ENCODE measurements around the gene FRG2B.
"Not testable (repeated sequence)": the region's sequence is repeated elsewhere in the genome, so short reads cannot be mapped to it uniquely, and the experiment has no call there.

FRG2B gene

GRCh38 chr10:133611079-133611478 lies 15.5 kb downstream of the FRG2B start:
- no peak for DNase-seq
- H3K4me3 ChIP-seq (ENCODE audit: low read depth, low read length), result no peak overlapping the region
- H3K27ac ChIP-seq, result no peak overlapping the region
- in situ Hi-C loops (cut with HindIII; ENCODE audit: low pct_ligation_motif_present, low sequenced_read_pairs), result no loop called here
- no peak for TF ChIP-seq CTCF (IDR thresholded peaks at IDR 0.05; ENCODE audit: low read depth, low read length, missing control alignments)
- no peaks in the 10 kb centered on the region for H3K36me3 ChIP-seq (replicated peaks)
- H3K27me3 ChIP-seq (replicated peaks), result no peaks in the 10 kb centered on the region

GRCh38 chr10:133608855-133609254 lies 17.7 kb downstream of the FRG2B start:
- TF ChIP-seq CTCF (IDR thresholded peaks at IDR 0.05; ENCODE audit: low read depth, low read length, missing control alignments), result no peak
- Histone ChIP-seq H3K4me3 (ENCODE audit: low read depth, low read length) (no peak overlapping the region), H3K36me3 (replicated peaks) (no peaks in the 10 kb centered on the region), H3K27ac (no peak overlapping the region), H3K27me3 (replicated peaks) (no peaks in the 10 kb centered on the region)
- in situ Hi-C loops (cut with HindIII; ENCODE audit: low pct_ligation_motif_present, low sequenced_read_pairs), result no loop called here
- DNase-seq, result no peak

GRCh38 chr10:133603434-133603833 lies 23.2 kb downstream of the FRG2B start:
- in situ Hi-C loops (cut with HindIII; ENCODE audit: low pct_ligation_motif_present, low sequenced_read_pairs); H3K4me3 ChIP-seq (ENCODE audit: low read depth, low read length); H3K36me3 ChIP-seq (replicated peaks); DNase-seq; H3K27me3 ChIP-seq (replicated peaks); H3K27ac ChIP-seq: not testable (repeated sequence)

- Histone ChIP-seq H3K27me3 (replicated peaks) (no peaks in the 10 kb centered on the region), H3K36me3 (replicated peaks) (no peaks in the 10 kb centered on the region), H3K4me3 (ENCODE audit: low read depth, low read length) (no peak overlapping the region), H3K27ac (no peak overlapping the region)
- in situ Hi-C loops (cut with HindIII; ENCODE audit: low pct_ligation_motif_present, low sequenced_read_pairs), result no loop called here
- TF ChIP-seq CTCF (IDR thresholded peaks at IDR 0.05; ENCODE audit: low read depth, low read length, missing control alignments), result no peak
- no peak for DNase-seq
Measured at GRCh38 chr10:133600657-133601056, 25.9 kb downstream of the FRG2B start.

GRCh38 chr10:133599869-133600268 lies 26.7 kb downstream of the FRG2B start:
- in situ Hi-C loops (cut with HindIII; ENCODE audit: low pct_ligation_motif_present, low sequenced_read_pairs); H3K27ac ChIP-seq; H3K36me3 ChIP-seq (replicated peaks); H3K4me3 ChIP-seq (ENCODE audit: low read depth, low read length); DNase-seq; H3K27me3 ChIP-seq (replicated peaks): not testable (repeated sequence)

GRCh38 chr10:133592716-133593115 lies 33.9 kb downstream of the FRG2B start:
- TF ChIP-seq CTCF (IDR thresholded peaks at IDR 0.05; ENCODE audit: low read depth, low read length, missing control alignments), result no peak
- H3K27me3 ChIP-seq (replicated peaks), result no peaks in the 10 kb centered on the region
- no peaks in the 10 kb centered on the region for H3K36me3 ChIP-seq (replicated peaks)
- no peak overlapping the region for H3K4me3 ChIP-seq (ENCODE audit: low read depth, low read length)
- H3K27ac ChIP-seq, result no peak overlapping the region
- no peak for DNase-seq
- in situ Hi-C loops (cut with HindIII; ENCODE audit: low pct_ligation_motif_present, low sequenced_read_pairs), result no loop called here

GRCh38 chr10:133590970-133591359 lies 35.6 kb downstream of the FRG2B start:
- no peaks in the 10 kb centered on the region for H3K27me3 ChIP-seq (replicated peaks)
- DNase-seq, result no peak
- H3K4me3 ChIP-seq (ENCODE audit: low read depth, low read length), result no peak overlapping the region
- no peaks in the 10 kb centered on the region for H3K36me3 ChIP-seq (replicated peaks)
- in situ Hi-C loops (cut with HindIII; ENCODE audit: low pct_ligation_motif_present, low sequenced_read_pairs), result no loop called here
- no peak for TF ChIP-seq CTCF (IDR thresholded peaks at IDR 0.05; ENCODE audit: low read depth, low read length, missing control alignments)
- H3K27ac ChIP-seq, result no peak overlapping the region

All from brain microvascular endothelial cell (primary cell).